DMS53 (cell line): ENCODE measurements around the gene PRRC2A.
A peak's percentile ranks its signal among the peaks of the same experiment; 100 is the strongest.

Experiments used
- DNase-seq: peaks from one replicate; lab custom pipeline; 2025; lab: John Stamatoyannopoulos, UW

Gene PRRC2A

DNA sequence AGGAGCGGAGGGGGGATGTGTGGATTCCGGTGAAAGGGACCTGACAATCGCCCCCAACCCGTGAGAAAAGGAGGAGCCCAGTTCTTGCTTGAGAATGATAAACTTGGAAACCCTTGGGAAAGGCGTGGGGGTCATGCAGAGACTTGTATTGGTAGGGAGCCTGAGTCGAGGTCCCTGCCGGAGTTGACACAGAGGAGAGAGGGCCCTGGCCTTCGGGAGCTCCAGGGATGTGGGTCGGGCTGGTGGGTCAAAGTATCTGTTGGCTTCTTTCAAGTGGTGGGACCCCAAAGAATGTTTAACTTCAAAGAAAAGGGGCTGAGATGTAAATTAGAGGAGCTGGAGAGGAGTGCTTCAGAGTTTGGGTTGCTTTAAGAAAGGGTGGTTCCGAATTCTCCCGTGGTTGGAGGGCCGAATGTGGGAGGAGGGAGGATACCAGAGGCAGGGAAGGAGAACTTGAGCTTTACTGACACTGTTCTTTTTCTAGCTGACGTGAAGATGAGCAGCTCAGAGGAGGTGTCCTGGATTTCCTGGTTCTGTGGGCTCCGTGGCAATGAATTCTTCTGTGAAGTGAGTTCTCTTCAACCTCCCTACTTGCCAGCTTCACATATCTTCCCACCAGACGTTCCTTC lies 45.9 kb downstream of the PRRC2A start:
- DNase-seq = no peak

DNA sequence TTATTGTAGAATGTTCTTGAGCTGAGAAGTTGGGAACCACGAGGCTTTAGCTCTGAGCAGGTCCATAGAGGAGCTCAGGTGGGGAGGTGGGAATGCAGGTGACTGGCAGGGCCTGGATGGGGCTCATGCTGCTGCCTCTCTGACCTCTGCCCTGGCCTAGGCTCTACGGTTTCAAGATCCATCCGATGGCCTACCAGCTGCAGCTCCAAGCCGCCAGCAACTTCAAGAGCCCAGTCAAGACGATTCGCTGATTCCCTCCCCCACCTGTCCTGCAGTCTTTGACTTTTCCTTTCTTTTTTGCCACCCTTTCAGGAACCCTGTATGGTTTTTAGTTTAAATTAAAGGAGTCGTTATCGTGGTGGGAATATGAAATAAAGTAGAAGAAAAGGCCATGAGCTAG lies 49.2 kb downstream of the PRRC2A start, which contains the start of gene LY6G5B:
LY6G5B (plus strand) TSS at position 301 of the 400 bp plus-strand sequence. CDS start 975 bp downstream, outside the sequence.
- DNase-seq = no peak

DNA sequence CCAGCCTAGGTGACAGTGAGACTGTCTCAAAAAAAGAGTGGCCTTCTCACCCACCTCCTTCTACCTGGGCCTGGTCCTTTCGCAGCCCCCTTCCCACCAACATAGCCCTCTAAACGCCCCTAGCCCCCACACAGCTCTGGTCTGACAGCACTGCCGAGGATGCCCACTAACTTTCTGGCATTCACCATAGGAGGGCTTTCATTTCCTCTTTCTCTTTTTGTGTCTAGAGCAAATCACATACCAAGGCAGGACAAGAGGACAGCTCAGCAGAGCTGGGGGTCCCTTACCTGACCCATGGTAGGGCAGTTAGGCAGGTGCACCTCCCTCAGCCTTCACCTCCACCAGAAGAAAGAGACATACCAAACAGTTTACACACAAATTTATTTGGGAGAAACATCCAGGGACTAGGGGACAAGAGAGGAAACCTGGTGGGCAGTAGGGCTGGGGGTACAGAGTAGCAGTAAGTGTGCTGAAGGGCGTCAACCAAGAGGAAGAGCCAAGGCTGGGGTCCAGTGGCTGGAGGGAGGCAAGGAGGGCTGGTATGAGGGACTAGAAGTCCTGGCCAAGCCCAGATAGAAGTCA lies 55.9 kb downstream of the PRRC2A start:
- no peak for DNase-seq

DNA sequence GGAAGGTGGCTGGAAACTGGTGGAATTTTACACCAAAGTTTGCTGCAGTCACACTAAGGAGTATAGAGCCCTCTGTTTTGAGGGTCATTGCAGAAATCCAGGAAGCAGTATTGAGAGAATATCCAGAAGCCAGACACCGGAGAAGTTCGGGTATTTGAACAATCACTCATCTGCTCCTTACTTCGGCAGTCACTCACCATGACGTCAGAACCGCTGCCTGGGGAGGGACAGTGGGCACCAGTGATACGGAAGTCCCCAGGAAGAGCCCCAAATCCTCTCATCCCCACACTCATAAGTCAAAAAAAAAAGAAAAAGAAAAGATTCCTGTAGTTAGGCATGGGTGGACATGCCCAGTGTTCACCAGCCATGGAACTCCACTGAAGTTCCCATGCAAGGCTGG lies 56.4 kb downstream of the PRRC2A start:
- DNase-seq = peak; percentile 52

DNA sequence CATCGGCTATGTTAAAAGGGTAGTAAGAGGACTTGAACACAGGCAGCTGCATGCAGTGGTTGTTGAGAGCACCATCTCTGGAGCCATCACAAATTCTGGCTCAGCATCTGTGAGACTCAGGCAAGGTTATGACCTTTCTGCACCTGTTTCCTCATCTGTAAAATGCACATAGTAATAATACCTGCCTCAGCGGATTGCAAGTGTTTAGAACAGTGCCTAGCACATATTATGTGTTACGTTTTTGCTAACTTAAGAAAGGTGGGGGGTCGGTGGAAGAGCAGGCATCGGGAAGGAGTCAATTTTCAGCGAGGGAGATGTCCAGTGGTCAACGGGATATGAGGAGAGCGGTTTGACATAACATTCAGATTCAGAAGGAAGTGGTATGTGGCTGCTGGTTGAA lies 57.4 kb downstream of the PRRC2A start:
- no peak for DNase-seq

DNA sequence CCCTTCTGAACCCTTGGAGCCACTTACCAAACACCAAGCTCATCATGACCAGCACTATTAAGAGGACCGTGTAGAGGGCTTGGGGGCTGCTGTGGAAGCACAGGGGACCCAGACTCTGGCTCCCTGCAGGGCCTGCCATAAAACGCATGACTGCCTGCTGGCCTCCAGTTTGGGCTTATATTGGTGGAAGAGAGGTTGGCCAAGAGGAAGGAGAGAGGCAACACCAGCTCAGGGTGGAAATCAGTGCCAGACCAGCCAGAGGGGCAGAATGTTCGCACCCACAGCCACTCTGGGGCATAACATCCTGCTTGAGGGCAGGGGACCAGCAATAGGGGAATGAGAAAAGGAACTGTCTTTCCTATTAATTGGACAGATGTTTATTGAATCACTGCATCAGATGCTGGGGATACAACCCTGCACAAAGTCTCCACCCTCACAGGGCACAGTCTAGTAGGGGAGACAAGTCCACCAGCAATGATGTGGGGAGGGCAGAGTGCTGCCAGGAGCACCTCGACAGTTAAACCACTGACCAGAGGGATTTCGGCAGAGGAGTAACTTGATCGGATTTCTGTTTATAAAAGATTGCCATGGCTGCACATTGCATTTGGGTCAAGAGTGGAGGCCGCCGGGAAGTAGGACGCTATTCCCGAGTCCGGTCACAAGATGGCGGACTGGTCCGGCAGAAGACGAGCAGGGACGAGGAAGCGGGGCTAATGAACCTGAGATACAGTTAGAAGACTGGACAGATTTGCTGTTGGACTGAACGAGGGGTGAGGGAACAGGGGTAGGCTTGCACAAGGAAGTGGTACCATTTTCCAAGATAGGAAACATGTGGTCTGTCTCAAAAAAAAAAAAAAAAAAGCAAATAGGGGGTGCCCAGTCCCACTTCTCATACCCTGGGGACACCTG lies 60.0 kb downstream of the PRRC2A start, which contains the start of gene LY6G5C:
LY6G5C (minus strand) TSS at position 842 of the 909 bp plus-strand sequence; CDS start at position 148, 694 bp downstream.
- DNase-seq = peak; percentile 96

DNA sequence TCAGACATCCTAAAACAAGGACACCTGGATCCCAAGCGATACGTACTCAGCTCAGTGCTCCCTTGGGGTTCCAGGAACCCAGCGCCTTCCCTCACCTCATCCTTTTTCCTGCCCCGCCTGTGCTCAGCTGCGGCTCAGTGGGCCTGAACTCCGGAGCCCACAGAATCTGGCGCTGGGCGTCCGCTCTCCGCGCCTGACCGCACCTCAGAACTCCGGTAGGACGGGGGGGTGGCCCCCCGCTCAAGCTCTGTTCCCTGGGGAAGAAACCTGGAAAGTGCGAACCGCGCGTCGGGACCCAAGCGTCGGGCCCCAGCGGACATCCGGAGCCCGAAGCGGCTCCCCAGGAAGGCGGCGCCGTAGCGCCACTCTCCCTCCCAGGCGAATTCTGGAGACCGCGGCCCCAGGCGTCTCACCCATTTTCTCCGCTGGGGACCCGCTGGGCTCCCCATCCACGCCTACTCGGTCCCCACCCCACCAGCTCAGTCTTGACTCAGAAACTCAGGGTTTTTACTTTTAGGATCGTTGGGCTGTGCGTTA lies 60.7 kb downstream of the PRRC2A start:
- DNase-seq = peak; percentile 88

DNA sequence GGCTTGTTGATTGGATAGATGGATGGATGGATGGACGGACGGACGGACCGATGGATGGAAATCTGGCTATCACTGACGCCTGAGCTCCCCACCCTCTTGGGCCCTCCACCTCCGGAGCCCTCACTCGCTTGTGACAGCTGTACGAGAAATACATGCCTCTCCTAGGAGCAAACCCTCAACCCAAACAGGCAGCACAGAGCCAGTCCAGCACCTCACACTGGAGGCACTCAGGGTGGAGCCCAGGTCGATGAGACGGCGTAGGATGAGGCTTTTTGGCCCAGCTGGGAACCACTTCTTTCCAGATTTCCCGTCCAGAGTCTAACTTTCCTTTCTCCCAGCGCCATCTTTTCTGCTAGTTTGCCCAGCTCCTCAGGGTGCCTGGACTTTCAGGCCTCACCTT lies 63.1 kb downstream of the PRRC2A start:
- peak; percentile 61 for DNase-seq

DNA sequence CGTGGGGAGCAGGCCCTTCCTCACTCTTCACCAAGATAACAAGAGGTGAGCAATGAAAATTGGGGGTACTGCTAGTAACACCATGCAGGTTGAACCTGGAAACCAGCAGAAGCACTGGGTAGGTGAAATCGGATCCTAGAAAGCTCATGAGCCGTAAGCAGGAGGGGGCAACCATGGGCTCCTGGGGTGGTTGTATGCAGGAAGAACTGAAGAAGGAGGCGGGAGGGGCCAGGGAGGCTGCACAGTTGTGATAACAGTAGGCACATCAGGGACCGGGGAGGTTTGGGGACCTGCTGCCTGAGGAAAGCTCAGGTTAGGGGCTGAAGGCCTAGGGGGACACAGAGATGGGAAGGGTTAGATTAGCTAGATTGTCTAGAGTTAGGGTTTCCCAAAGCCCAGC lies 66.0 kb downstream of the PRRC2A start:
- DNase-seq = no peak

DNA sequence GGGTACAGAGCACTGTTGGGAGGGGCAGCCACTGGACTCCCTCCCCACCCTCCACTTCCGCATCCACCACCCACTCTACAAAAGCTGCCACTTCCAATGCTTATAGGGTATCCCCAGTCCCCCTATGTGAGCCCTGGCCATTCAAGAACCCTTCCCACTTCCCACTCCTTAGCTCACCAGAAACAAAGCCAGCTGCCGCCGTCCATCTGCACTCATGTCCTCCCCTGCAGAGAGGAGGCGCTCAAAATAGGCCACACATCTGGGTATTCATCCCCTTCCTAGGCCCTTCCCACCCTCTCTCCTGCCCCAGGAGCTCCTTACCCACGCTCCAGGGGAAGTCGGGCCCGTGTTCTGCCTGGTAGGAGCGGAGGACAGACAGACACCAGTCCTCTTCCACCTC lies 66.8 kb downstream of the PRRC2A start:
- peak; percentile 20 for DNase-seq
